GM20000 (cell line): Measurements from ENCODE around the gene NDUFS6.

Source experiments
- DNase-seq: peaks from one replicate; pipeline ENCODE4 v3.0.0; 2012; ENCODE audit warnings: low spot score
- CTCF ChIP-seq: IDR thresholded peaks from 2 replicates; pipeline ENCODE4 v1.5.1; 2012; ENCODE audit warnings: mild to moderate bottlenecking, control low read depth; ENCODE audit errors: extremely low read depth, missing control alignments

The NDUFS6 gene

GRCh38 chr5:1800472-1801221 is 560 bp upstream of the NDUFS6 start:
- DNase-seq: no peak
- no peak for TF ChIP-seq CTCF

GRCh38 chr5:1801967-1802295 is 724 bp downstream of the NDUFS6 start:
- no peak for TF ChIP-seq CTCF
- DNase-seq: no peak

- no peak for TF ChIP-seq CTCF
- DNase-seq: no peak
These were observed 2.0 kb downstream of the NDUFS6 start for GRCh38 chr5:1803192-1803591.

GRCh38 chr5:1804001-1804690 is 2.9 kb downstream of the NDUFS6 start:
- no peak for TF ChIP-seq CTCF
- no peak for DNase-seq

GRCh38 chr5:1805326-1805725 is 4.1 kb downstream of the NDUFS6 start:
- no peak for DNase-seq
- TF ChIP-seq CTCF: no peak

GRCh38 chr5:1805736-1806135 is 4.5 kb downstream of the NDUFS6 start:
- TF ChIP-seq CTCF: no peak
- no peak for DNase-seq

GRCh38 chr5:1806199-1806598 is 5.0 kb downstream of the NDUFS6 start:
- no peak for DNase-seq

More at GRCh38 chr5:1806199-1806598, 5.0 kb downstream of the NDUFS6 start:
- TF ChIP-seq CTCF: no peak
